Pancreas (tissue), 10 donors: ENCODE measurements around the gene CD300A. TPM values are rescaled to one million over a fixed set of nuclear protein-coding genes. Genes with fewer than 3 reads are reported as not detected.
"Not testable (repeated sequence)": the region's sequence is repeated elsewhere in the genome, so short reads cannot be mapped to it uniquely, and the experiment has no call there.

Source experiments
- ATAC-seq, 4 donors: fragments of 200-7000 bp; cut with Tn5 transposase; one replicate each; pipeline versions ENCODE4 v1.8.0 to v1.9.1; 2020; ENCODE audit warnings: mild to moderate bottlenecking in 4 of 4, moderate library complexity in 4 of 4
- DNase-seq, 6 donors: peaks; one replicate each; pipeline ENCODE4 v3.0.0-alpha.2; 2020
- FAIRE-seq: peaks from 2 replicates; lab custom pipeline; 2012; peaks lifted over from hg19 to GRCh38; lab: Jason Lieb, UNC
- H3K27ac ChIP-seq, 4 donors: fragments of 200-600 bp; sonication (generic); 1 replicate in 3 of 4; 2 replicates in 1 of 4; pipeline versions ENCODE4 v1.5.0 to v1.8.0; 2020
- H3K27me3 ChIP-seq, 4 donors: fragments of 200-600 bp; one replicate each; pipeline ENCODE4 v1.8.0; 2021
- H3K36me3 ChIP-seq, 3 donors: fragments of 200-600 bp; sonication (generic) in 1 of 3; one replicate each; pipeline versions ENCODE4 v1.5.0 to v1.8.0; 2020 to 2021
- H3K4me1 ChIP-seq, 3 donors: fragments of 200-600 bp; one replicate each; pipeline ENCODE4 v1.8.0; 2021
- H3K4me3 ChIP-seq, 4 donors: fragments of 200-600 bp; sonication (generic) in 2 of 4; one replicate each; pipeline versions ENCODE4 v1.5.0 to v1.8.0; 2020 to 2021
- H3K9me3 ChIP-seq, 4 donors: fragments of 200-600 bp; one replicate each; pipeline ENCODE4 v1.8.0; 2021
- CTCF ChIP-seq, 4 donors: fragments of 200-600 bp; sonication (generic) in 3 of 4; IDR thresholded peaks; one replicate each; pipeline versions ENCODE4 v1.5.0 to v1.8.0; 2021; ENCODE audit warnings: antibody characterized with exemption in 4 of 4
- WGBS, 2 donors: extraction: QIAGEN DNeasy Blood & Tissue Kit; methylation state at CpG; one replicate each; pipeline ENCODE4 v1.1.7; 2013; 5-methylcytosine and 5-hydroxymethylcytosine counted together
- intact Hi-C, 3 donors: fragments of 100-400 bp; cut with DNase I; formaldehyde crosslinking; loops; one replicate each; pipeline versions ENCODE4 v1.11.1 to v1.14.2; 2022
- polyA plus RNA-seq, 2 donors: library from polyadenylated mRNA; stranded (reverse); fragments of 200-250 nt; gene quantifications; one replicate each; pipeline ENCODE4 v1.2.3, GENCODE V29; 2013
- total RNA-seq, 6 donors: library from RNA; stranded (reverse); fragmentation: NEBNext Ultra II Directional in 4 of 6; extraction: Animal tissue kit (Norgen Biotek cat#: 25700) in 4 of 6; gene quantifications; one replicate each; pipeline versions ENCODE4 v1.2.1 to v1.2.4, GENCODE V29; 2021 to 2023
- donor health status: healthy with polysubstance abuse.
- donor health status: DM: no; HTN: no; CAD: no; lungs with moderate emphysema.
- donor health status: DM: no; HTN: no; CAD: no.
- donor health status: control.
- donor health status: control.
- donor health status: Bipolar disorder and iron deficiency.
- donor health status: DM: yes; HTN: yes; CAD: no.
- donor health status: DM: no; HTN: no; CAD: no.
- donor health status: DM: no; HTN: no; CAD: no.
- donor health status: DM: yes; HTN: yes; CAD: no.

Gene CD300A
- total and polyA plus RNA-seq, 8 donors, result 0.37 to 5.1 (median 1.2) TPM

GRCh38 chr17:74485841-74486240 is 19.4 kb downstream of the CD300A start:
- Histone ChIP-seq H3K27me3 (no peaks in the 10 kb centered on the region), H3K4me3 (no peak overlapping the region), H3K27ac (no peak overlapping the region), H3K36me3 (no peaks in the 10 kb centered on the region), H3K4me1 (no peaks in the 10 kb centered on the region), H3K9me3 (no peaks in the 10 kb centered on the region)
- no peak for TF ChIP-seq CTCF (IDR thresholded peaks at IDR 0.05)
- WGBS, 2 donors, result 71 to 92% methylated on average over 5 of the region's 5 CpGs
- no peak for DNase-seq
- intact Hi-C loops, result no loop called here
- FAIRE-seq, result no peak
- ATAC-seq, result no peak

GRCh38 chr17:74488276-74488675 is 21.8 kb downstream of the CD300A start:
- H3K36me3 ChIP-seq, H3K9me3 ChIP-seq, H3K4me3 ChIP-seq, DNase-seq, intact Hi-C loops, H3K27me3 ChIP-seq, H3K27ac ChIP-seq, H3K4me1 ChIP-seq, ATAC-seq, FAIRE-seq: not testable (repeated sequence)
- WGBS, 2 donors, result 88 to 94% methylated on average over 4 of the region's 4 CpGs

GRCh38 chr17:74490716-74491115 is 24.3 kb downstream of the CD300A start:
- 57 to 67% methylated on average over 9 of the region's 9 CpGs for WGBS, 2 donors
- DNase-seq (no peak), FAIRE-seq (no peak), ATAC-seq (no peak)
- Histone ChIP-seq H3K9me3 (no peaks in the 10 kb centered on the region), H3K27ac (no peak overlapping the region), H3K27me3 (no peaks in the 10 kb centered on the region), H3K36me3 (no peaks in the 10 kb centered on the region), H3K4me3 (no peak overlapping the region), H3K4me1 (no peaks in the 10 kb centered on the region)
- intact Hi-C loops, result no loop called here
- no peak for TF ChIP-seq CTCF (IDR thresholded peaks at IDR 0.05)

GRCh38 chr17:74491626-74492025 is 25.2 kb downstream of the CD300A start:
- no peak overlapping the region for H3K4me3 ChIP-seq
- 57 to 71% methylated on average over 7 of the region's 7 CpGs for WGBS, 2 donors
- peak in 1 of 4 donors; percentile 24 for ATAC-seq
- TF ChIP-seq CTCF (IDR thresholded peaks at IDR 0.05), result no peak
- DNase-seq, result no peak
- intact Hi-C loops, result no loop called here
- no peaks in the 10 kb centered on the region for H3K4me1 ChIP-seq
- H3K9me3 ChIP-seq, result no peaks in the 10 kb centered on the region
- no peaks in the 10 kb centered on the region for H3K27me3 ChIP-seq
- no peak for FAIRE-seq
- no peaks in the 10 kb centered on the region for H3K36me3 ChIP-seq
- H3K27ac ChIP-seq, result no peak overlapping the region

GRCh38 chr17:74493331-74493833 is 26.9 kb downstream of the CD300A start:
- FAIRE-seq (peak; percentile 26), DNase-seq (peak; percentile 46 to 84 (median 72))
- intact Hi-C loops, result no loop called here

More at GRCh38 chr17:74493331-74493833, 26.9 kb downstream of the CD300A start:
- no peaks in the 10 kb centered on the region for H3K9me3 ChIP-seq
- no peaks in the 10 kb centered on the region for H3K4me1 ChIP-seq
- TF ChIP-seq CTCF (IDR thresholded peaks at IDR 0.05), result peak; percentile 78 to 88 (median 86)
- no peaks in the 10 kb centered on the region for H3K36me3 ChIP-seq
- H3K27me3 ChIP-seq, result no peaks in the 10 kb centered on the region
- peak; percentile 86 to 99 (median 97) for ATAC-seq
- no peak overlapping the region for H3K27ac ChIP-seq
- WGBS, 2 donors, result 29 to 31% methylated on average over 11 of the region's 11 CpGs
- H3K4me3 ChIP-seq, result no peak overlapping the region
